HG03025 (cell line): ENCODE results near the gene RAB35.
"Not testable (repeated sequence)": the region's sequence is repeated elsewhere in the genome, so short reads cannot be mapped to it uniquely, and the experiment has no call there.

Experiments used
- ATAC-seq: cut with Tn5 transposase; IDR thresholded peaks from one replicate; pipeline ENCODE4 v1.9.1; 2021; ENCODE audit warnings: mild to moderate bottlenecking, moderate library complexity; ENCODE audit not compliant: unreplicated experiment, low FRiP score

The RAB35 gene

DNA sequence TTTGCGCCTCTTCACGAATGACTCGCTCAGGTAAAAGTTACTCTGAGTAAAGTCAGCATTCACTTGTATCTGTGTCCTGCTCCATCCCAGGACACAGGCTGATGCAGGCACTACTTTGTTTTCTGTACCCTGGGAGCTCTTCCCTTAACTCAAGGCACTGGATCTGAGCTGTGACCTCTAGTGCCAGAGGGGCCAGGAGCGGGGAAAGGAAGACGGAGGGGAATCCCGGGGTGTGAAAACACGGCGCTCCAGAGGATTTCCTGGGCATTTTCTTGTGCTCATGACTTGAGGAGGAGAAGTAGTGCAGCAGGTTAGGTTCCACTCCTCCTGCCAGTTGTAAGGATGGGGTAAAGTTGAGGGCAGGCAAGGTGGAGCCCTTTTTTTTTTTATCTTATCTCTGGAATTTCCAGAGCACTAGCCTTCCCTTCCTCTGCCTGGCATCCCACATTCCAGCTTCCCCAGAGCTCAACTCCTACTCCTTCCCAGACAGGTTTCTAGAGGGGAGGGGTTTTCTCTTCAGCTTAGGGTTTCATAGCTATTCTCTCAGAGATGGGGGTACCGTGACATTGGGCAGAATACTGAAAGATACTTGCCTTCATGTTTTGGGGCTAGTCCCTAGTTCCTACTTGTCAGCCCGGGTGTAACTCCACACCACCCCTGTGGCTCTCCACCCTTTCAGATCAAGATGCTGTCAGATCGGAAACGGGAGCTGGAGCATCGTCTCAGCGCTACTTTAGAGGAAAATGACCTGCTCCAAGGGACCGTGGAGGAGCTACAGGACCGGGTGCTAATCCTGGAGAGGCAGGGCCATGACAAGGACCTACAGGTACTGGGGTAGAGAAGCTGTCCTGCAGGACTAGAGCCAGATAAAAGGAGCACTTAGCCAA is 52.3 kb downstream of the RAB35 start:
- ATAC-seq, result no peak

- no peak for ATAC-seq
Observed at GRCh38 chr12:120062976-120063579, 53.5 kb downstream of the RAB35 start.

DNA sequence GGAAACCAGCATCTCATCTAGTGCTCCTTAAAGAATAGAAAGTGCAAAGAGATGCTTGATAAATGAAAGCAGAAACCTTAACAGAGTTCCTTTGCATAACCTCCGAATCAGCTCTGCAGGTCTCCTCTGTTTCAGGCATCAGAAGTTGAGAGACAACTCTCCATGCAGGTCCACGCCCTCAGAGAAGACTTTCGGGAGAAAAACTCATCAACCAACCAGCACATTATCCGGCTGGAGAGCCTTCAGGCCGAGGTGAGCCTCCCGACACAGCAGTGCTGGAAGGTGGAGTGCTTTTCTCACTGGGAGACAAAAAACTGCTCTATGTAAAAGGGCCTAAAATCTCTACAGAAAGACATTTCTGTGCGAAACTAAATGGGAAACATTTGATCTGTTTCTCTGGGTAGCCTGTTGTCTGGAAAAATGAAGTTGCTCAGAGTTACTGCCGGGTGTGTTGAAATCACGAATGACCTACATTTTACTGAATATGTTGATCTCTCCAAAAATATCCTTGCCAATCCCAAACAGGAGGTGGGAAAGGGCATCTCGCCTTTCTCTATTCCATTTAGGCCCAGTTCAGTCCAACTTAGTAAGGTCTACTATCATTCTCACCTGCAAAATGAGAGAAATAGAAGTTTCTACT is 54.9 kb downstream of the RAB35 start:
- ATAC-seq, result no peak

DNA sequence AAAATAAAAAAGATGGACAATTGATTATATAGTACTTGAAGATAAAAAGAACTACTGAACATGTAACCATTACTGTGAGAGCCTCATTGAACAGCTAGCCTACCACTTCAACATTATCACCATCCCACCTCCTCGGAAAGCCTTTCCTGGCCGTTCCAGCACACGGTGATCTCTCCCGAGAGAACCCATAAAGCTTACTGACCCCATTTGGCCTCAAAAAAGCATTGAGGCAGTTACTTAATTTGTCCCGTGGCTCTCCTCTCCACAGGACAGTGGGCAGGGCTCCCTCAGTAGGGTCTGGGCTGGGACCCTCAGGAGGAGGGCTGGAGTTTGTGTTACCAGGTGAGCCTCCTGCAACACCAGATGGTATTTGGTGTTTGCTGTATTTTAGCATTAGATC is 55.8 kb downstream of the RAB35 start:
- no peak for ATAC-seq

GRCh38 chr12:120060196-120060595 is 56.4 kb downstream of the RAB35 start:
- ATAC-seq, result no peak

- no peak for ATAC-seq
Observed at GRCh38 chr12:120056739-120057138, 59.8 kb downstream of the RAB35 start.

GRCh38 chr12:120055231-120056000 is 61.1 kb downstream of the RAB35 start:
- ATAC-seq, result no peak

- ATAC-seq, result no peak
Observed at GRCh38 chr12:120054293-120054692, 62.3 kb downstream of the RAB35 start.

- no peak for ATAC-seq
Observed at GRCh38 chr12:120051535-120051934, 65.0 kb downstream of the RAB35 start.

- ATAC-seq, result no peak
Observed at GRCh38 chr12:120049426-120049825, 67.1 kb downstream of the RAB35 start.

GRCh38 chr12:120048263-120048662 is 68.3 kb downstream of the RAB35 start:
- no peak for ATAC-seq

DNA sequence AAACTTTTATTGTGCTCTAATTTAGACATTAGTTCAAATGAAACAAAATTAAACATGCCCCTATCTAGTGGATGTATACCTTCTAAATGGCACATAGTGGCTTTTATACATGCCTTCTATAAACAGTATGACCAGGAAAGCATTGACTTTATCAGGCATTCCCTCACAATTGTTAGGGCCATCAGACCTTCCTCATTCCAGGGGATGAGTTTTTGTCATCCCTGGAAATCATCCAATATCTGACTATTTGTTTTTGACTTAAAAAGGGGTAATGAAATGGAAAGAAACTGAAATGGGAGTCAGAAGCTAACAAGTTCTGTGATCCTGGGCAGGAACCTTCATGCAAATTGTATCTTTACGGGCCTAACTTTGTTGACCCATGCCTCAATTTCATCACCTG is 69.5 kb downstream of the RAB35 start:
- no peak for ATAC-seq

DNA sequence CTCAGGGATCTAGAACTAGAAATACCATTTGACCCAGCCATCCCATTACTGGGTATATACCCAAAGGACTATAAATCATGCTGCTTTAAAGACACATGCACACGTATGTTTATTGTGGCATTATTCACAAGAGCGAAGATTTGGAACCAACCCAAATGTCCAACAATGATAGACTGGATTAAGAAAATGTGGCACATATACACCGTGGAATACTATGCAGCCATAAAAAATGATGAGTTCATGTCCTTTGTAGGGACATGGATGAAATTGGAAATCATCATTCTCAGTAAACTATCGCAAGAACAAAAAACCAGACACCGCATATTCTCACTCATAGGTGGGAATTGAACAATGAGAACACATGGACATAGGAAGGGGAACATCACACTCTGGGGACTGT is 71.2 kb downstream of the RAB35 start:
- not testable (repeated sequence) for ATAC-seq
